GM12872 (cell line): ENCODE data around the gene PIGM.

Source experiments
- TF ChIP-seq, protein P1 (sequence below): IDR thresholded peaks from 3 replicates; pipeline ENCODE4 v1.5.1; 2011; ENCODE audit warnings: low read depth, mild to moderate bottlenecking, low read length, moderate library complexity; ENCODE audit not compliant: insufficient read depth

PIGM gene

DNA sequence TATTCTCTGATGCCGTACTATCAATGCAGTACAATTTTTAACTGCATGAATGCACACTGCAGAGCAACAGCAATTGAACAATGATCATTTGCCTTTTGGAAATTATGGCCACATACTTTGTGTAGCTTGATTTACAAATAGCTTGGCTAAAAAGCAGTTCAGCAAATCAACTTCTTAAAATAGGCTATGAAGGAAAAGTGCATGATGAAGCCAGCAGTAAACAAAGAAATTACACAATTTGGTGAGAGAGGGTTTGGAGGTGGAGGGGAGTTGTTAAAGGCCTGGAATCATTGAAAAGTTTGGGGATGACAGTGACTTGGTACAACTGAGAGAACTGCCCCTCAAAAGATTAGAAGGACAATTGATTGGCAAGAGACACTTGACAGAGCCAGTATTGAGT, 6.5 kb downstream of the PIGM start:
- TF ChIP-seq, protein P1, sequence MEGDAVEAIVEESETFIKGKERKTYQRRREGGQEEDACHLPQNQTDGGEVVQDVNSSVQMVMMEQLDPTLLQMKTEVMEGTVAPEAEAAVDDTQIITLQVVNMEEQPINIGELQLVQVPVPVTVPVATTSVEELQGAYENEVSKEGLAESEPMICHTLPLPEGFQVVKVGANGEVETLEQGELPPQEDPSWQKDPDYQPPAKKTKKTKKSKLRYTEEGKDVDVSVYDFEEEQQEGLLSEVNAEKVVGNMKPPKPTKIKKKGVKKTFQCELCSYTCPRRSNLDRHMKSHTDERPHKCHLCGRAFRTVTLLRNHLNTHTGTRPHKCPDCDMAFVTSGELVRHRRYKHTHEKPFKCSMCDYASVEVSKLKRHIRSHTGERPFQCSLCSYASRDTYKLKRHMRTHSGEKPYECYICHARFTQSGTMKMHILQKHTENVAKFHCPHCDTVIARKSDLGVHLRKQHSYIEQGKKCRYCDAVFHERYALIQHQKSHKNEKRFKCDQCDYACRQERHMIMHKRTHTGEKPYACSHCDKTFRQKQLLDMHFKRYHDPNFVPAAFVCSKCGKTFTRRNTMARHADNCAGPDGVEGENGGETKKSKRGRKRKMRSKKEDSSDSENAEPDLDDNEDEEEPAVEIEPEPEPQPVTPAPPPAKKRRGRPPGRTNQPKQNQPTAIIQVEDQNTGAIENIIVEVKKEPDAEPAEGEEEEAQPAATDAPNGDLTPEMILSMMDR, result no peak

GRCh38 chr1:160024195-160024905, 7.4 kb downstream of the PIGM start:
- TF ChIP-seq, protein P1, result no peak

DNA sequence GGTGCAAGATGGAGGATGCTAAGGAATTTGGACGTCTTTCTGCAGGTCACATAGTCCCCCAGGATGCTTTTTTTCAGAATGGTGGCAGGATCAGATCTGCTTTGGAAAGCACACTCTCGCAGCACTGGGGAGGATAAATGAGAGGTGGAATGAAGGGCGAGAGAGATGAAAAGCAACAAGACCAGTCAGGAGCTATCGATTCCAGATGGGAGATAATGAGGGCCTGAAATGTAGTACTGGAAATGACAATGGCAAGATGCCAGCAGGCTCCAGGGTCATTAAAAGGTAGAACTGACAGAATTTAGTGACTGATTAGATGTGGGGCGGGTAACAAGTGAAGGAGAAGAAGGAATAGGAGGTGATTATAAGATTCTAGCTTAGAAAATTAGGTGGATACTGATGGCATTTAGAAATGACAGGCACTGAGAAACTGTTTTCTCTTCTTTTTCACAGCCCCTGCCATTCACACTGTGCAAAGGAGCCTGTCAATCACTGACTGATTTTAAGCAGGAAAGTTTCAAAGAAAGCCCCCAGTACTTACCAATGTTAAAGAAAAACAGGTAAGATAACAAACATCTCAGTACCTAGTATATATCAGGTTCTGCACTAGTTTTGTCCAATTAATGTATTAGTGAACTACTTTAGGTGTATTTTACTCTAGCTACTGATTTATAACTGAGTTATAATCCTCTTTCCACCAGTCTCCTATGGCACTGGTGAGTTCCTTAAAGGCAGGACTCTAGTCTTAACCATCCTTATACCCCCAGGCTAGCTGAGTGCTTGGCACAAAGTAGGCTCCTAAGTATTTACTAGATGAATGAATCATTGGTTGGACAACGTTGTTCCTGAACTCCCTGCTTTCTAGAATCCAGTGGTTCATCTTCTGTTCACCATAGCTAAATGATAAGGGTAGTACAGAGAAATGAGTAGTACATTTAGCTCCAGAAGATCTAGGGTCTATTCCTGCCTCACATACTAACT, 9.2 kb downstream of the PIGM start:
- TF ChIP-seq, protein P1, result no peak

GRCh38 chr1:160021376-160022074, 10.3 kb downstream of the PIGM start:
- TF ChIP-seq, protein P1, result no peak

GRCh38 chr1:160020196-160020595, 11.6 kb downstream of the PIGM start:
- TF ChIP-seq, protein P1, result no peak

DNA sequence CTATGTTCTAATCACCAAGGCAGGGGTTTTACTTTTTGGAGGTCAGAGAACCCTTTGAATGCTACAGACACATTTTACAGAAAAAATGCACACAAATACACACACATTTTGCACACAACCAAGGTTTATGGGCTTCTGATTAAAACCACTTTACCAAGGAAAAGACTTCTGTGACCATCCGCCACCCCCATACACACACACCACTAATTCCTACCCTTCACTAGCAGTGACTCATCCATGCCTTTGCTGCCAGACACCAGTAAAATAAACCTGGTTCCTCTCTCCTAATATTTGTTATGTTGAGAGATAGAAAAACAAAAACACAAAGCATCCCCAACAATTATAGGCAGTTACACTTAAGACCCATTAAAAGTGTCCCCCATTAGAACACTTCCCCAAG, 12.9 kb downstream of the PIGM start:
- TF ChIP-seq, protein P1, result no peak

GRCh38 chr1:160018347-160018746, 13.4 kb downstream of the PIGM start:
- TF ChIP-seq, protein P1, result no peak
